OCI-LY3 (cell line): ENCODE results near the gene SLC6A12.

ENCODE experiments used
- EZH2phosphoT487 ChIP-seq: fragments of 200-600 bp; shearing (Covaris generic); IDR thresholded peaks from 2 replicates; pipeline ENCODE4 v1.6.1; 2018; ENCODE audit warnings: antibody characterized with exemption, mixed run types, low read depth
- TF ChIP-seq, protein P1 (sequence below): fragments of 200-600, 300-600 bp; sonication (generic); IDR thresholded peaks from 2 replicates; pipeline ENCODE4 v1.5.1; 2014; ENCODE audit warnings: antibody characterized with exemption, low read length, low read depth

DNA sequence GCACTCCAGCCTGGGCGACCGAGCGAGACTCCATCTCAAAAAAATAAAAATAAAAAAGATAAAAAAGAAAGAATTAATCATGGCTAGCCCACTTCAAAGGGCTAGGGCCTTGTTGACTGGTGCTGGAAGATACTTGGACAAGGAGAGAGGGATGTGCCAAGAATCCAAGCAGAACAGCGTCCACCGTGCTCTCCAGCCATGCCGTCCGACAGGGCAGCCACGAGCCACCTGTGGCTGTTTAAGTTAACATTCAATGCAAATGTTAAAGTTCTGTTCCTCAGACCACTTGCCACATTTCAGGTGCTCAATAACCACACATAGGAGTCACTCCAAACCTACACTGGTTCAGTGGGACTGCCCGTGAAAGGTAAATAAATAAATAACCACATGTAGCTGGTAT, 27.3 kb upstream of the SLC6A12 start:
- TF ChIP-seq, protein P1, sequence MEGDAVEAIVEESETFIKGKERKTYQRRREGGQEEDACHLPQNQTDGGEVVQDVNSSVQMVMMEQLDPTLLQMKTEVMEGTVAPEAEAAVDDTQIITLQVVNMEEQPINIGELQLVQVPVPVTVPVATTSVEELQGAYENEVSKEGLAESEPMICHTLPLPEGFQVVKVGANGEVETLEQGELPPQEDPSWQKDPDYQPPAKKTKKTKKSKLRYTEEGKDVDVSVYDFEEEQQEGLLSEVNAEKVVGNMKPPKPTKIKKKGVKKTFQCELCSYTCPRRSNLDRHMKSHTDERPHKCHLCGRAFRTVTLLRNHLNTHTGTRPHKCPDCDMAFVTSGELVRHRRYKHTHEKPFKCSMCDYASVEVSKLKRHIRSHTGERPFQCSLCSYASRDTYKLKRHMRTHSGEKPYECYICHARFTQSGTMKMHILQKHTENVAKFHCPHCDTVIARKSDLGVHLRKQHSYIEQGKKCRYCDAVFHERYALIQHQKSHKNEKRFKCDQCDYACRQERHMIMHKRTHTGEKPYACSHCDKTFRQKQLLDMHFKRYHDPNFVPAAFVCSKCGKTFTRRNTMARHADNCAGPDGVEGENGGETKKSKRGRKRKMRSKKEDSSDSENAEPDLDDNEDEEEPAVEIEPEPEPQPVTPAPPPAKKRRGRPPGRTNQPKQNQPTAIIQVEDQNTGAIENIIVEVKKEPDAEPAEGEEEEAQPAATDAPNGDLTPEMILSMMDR, result no peak
- no peak for TF ChIP-seq EZH2phosphoT487
